MCF 10A (cell line): ENCODE data around the gene PLG. TPM values are rescaled to one million over a fixed set of nuclear protein-coding genes. Genes with fewer than 3 reads are reported as not detected.
A peak's percentile ranks its signal among the peaks of the same experiment; 100 is the strongest.
"Not testable (repeated sequence)": the region's sequence is repeated elsewhere in the genome, so short reads cannot be mapped to it uniquely, and the experiment has no call there.

Source experiments
- BruUV-seq: library from RNA; stranded (reverse); fragments of 400-500 nt; replicated peaks from 2 replicates; lab custom pipeline; 2021; lab: Mats Ljungman, UMichigan
- CTCF ChIA-PET: fragments of 300-600 bp; sonication (Branson Sonifier 250); formaldehyde crosslinking; extraction: SDS; loops from one replicate; lab custom pipeline; 2021; ENCODE audit warnings: antibody characterized with exemption, inconsistent platforms; lab: Yijun Ruan, JAX
- POLR2A ChIA-PET: fragments of 300-600, 350-650 bp; sonication (Branson Sonifier 250); formaldehyde crosslinking; extraction: SDS; loops from one replicate; lab custom pipeline; 2020; ENCODE audit warnings: antibody characterized with exemption, inconsistent platforms; lab: Yijun Ruan, JAX
- DNase-seq: peaks from one replicate; pipeline ENCODE4 v3.0.0-alpha.2; 2018; ENCODE audit not compliant: unreplicated experiment
- H3K27ac Mint-ChIP-seq: one replicate; pipeline ENCODE4 v1.8.0; 2022; ENCODE audit warnings: mild to moderate bottlenecking, low read depth, mixed read lengths; ENCODE audit not compliant: unreplicated experiment
- H3K27me3 Mint-ChIP-seq: one replicate; pipeline ENCODE4 v1.8.0; 2022; ENCODE audit warnings: mixed read lengths; ENCODE audit not compliant: insufficient read depth, unreplicated experiment
- H3K36me3 Mint-ChIP-seq: one replicate; pipeline ENCODE4 v1.8.0; 2022; ENCODE audit warnings: mild to moderate bottlenecking, moderate library complexity, mixed read lengths; ENCODE audit not compliant: insufficient read depth, unreplicated experiment
- H3K4me1 Mint-ChIP-seq: one replicate; pipeline ENCODE4 v1.8.0; 2022; ENCODE audit warnings: mixed read lengths; ENCODE audit not compliant: insufficient read depth, unreplicated experiment
- H3K4me3 Mint-ChIP-seq: one replicate; pipeline ENCODE4 v1.8.0; 2022; ENCODE audit warnings: mild to moderate bottlenecking, moderate library complexity, mixed read lengths; ENCODE audit not compliant: unreplicated experiment
- H3K9me3 Mint-ChIP-seq: one replicate; pipeline ENCODE4 v1.8.0; 2022; ENCODE audit warnings: mixed read lengths; ENCODE audit not compliant: unreplicated experiment
- CTCF ChIP-seq: fragments of 200-600 bp; IDR thresholded peaks from one replicate; pipeline ENCODE4 v1.8.0; 2022; ENCODE audit warnings: antibody characterized with exemption, mild to moderate bottlenecking; ENCODE audit not compliant: unreplicated experiment
- intact Hi-C: fragments of 100-400 bp; cut with micrococcal nuclease; formaldehyde crosslinking; loops from 2 replicates; pipeline ENCODE4 v1.14.1; 2022
- total RNA-seq: library from RNA; stranded (reverse); gene quantifications from 2 replicates; pipeline ENCODE4 v1.2.3, GENCODE V29; 2022

PLG gene
- total RNA-seq, 1 experiment from 2014 or later = not detected

DNA sequence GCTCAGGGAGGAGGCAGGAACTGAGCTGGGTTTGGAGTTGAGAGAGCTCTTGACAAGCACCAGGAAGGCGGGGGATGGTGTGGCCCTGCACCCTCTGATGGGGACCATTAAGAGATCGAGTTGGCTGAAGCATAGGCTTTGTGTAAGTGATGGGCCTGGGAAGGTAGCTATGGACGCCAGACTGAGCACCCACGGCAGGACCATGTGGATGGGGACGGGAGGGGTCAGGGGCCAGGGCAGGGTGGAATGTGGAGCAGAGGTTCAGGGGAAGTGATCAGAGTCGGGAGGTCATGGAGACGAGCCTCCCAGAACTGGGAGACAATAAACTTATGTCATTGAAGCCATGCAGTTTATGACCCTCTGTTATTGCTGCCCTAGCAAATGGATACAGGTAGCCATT, 81.7 kb downstream of the PLG start:
- Mint-ChIP-seq H3K4me3 (no peak overlapping the region), H3K4me1 (no peaks in the 10 kb centered on the region), H3K27ac (no peak overlapping the region), H3K36me3 (no peaks in the 10 kb centered on the region), H3K27me3 (no peaks in the 10 kb centered on the region), H3K9me3 (peaks cover 8% of the 10 kb centered on the region)
- BruUV-seq = no TSS peak
- DNase-seq = no peak
- ChIA-PET POLR2A (no interaction called here), CTCF (interaction anchor here (0.6 to 0.9 kb wide), 2 partner anchors 123 to 587 kb away, joined by 3 read pairs; no protein-coding TSS in a partner anchor)
- TF ChIP-seq CTCF = no peak
- intact Hi-C loops = no loop called here

DNA sequence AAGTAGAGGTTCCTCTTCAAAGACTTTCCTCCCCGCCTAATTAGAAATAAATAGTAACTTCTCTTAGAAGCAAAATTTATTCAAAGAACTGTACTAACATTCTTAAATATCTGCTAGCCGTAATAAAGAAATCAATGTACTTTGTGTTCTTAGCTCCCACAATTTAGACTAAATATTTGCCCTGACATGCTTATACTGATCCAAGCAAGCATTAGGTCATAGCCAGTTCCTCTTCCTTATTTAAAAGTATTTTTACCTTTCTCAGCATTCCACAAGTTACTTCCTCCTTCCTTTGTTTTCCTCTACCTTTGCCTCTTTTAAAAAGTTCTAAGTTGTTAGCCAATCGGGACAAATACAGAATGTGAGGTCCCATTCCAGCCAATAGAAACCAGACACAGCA, 86.1 kb downstream of the PLG start:
- DNase-seq, H3K4me3 Mint-ChIP-seq, H3K9me3 Mint-ChIP-seq, intact Hi-C loops, CTCF ChIA-PET, H3K27ac Mint-ChIP-seq, H3K36me3 Mint-ChIP-seq, BruUV-seq, H3K27me3 Mint-ChIP-seq: not testable (repeated sequence)
- POLR2A ChIA-PET = interaction anchor here (0.7 to 0.9 kb wide), 2 partner anchors 172 to 346 kb away, joined by 3 read pairs; no protein-coding TSS in a partner anchor
- H3K4me1 Mint-ChIP-seq = peaks cover 23% of the 10 kb centered on the region

GRCh38 chr6:160788806-160789205, 86.8 kb downstream of the PLG start:
- Mint-ChIP-seq H3K9me3 (no peaks in the 10 kb centered on the region), H3K36me3 (no peaks in the 10 kb centered on the region), H3K4me3 (no peak overlapping the region), H3K27me3 (no peaks in the 10 kb centered on the region), H3K4me1 (peaks cover 23% of the 10 kb centered on the region), H3K27ac (no peak overlapping the region)
- no TSS peak for BruUV-seq
- POLR2A ChIA-PET = interaction anchor here (0.9 kb wide), 1 partner anchor 172 kb away, joined by 3 read pairs; no protein-coding TSS in a partner anchor
- CTCF ChIA-PET = interaction anchor here (0.6 kb wide), 1 partner anchor 585 kb away, joined by 3 read pairs; no protein-coding TSS in a partner anchor
- TF ChIP-seq CTCF = no peak
- DNase-seq = no peak
- intact Hi-C loops = no loop called here

- Mint-ChIP-seq H3K4me1 (peaks cover 23% of the 10 kb centered on the region), H3K4me3 (no peak overlapping the region), H3K36me3 (no peaks in the 10 kb centered on the region), H3K9me3 (no peaks in the 10 kb centered on the region), H3K27me3 (no peaks in the 10 kb centered on the region), H3K27ac (peak overlapping the region; percentile 21)
- no peak for TF ChIP-seq CTCF
- no peak for DNase-seq
- intact Hi-C loops = no loop called here
- no TSS peak for BruUV-seq
- ChIA-PET POLR2A (interaction anchor here (0.9 kb wide), 1 partner anchor 171 kb away, joined by 3 read pairs; no protein-coding TSS in a partner anchor), CTCF (interaction anchor here (0.6 to 0.7 kb wide), 2 partner anchors 203 to 584 kb away, joined by 3 to 4 read pairs; no protein-coding TSS in a partner anchor)
Observed at GRCh38 chr6:160789263-160790027, 87.4 kb downstream of the PLG start.
